Cardiac muscle cell (in vitro differentiated cells and primary cell): ENCODE data around the gene TBCD. TPM values are rescaled to one million over a fixed set of nuclear protein-coding genes. Genes with fewer than 3 reads are reported as not detected.
A peak's percentile ranks its signal among the peaks of the same experiment; 100 is the strongest.

Experiments
- DNase-seq, 2 donors: peaks; one replicate each; pipeline versions ENCODE4 v3.0.0 to v3.0.0-alpha.2; 2010 to 2017; ENCODE audit warnings: low read depth in 1 of 2, low spot score in 1 of 2
- H3K27ac ChIP-seq: fragments of 200-600 bp; sonication (generic); 2 replicates; pipeline ENCODE4 v1.5.1; 2016
- H3K27me3 ChIP-seq: fragments of 200-600 bp; sonication (generic); 2 replicates; pipeline ENCODE4 v1.6.0; 2016; ENCODE audit warnings: control low read depth
- H3K36me3 ChIP-seq: fragments of 200-600 bp; sonication (generic); 2 replicates; pipeline ENCODE4 v1.5.1; 2016; ENCODE audit warnings: control low read depth
- H3K4me1 ChIP-seq: fragments of 200-600 bp; sonication (generic); 2 replicates; pipeline ENCODE4 v1.8.1; 2017; ENCODE audit warnings: low read depth, mild to moderate bottlenecking, mixed run types
- H3K4me3 ChIP-seq: fragments of 200-600 bp; sonication (generic); 2 replicates; pipeline ENCODE4 v1.5.1; 2016; ENCODE audit warnings: mild to moderate bottlenecking
- H3K9me3 ChIP-seq: fragments of 200-600 bp; sonication (generic); 2 replicates; pipeline ENCODE4 v1.5.1; 2017; ENCODE audit warnings: low read depth, mild to moderate bottlenecking, control low read depth
- CTCF ChIP-seq: IDR thresholded peaks from 2 replicates; pipeline ENCODE4 v1.5.1; 2012; ENCODE audit warnings: low read depth, mild to moderate bottlenecking, low read length
- polyA plus RNA-seq: library from polyadenylated mRNA; unstranded; fragments of >200 nt; fragmentation: Nextera tagmentation; extraction: Ambion mirVana; gene quantifications from 2 replicates; pipeline ENCODE4 v1.2.1, GENCODE V29; 2016
- total RNA-seq: library from RNA; depleted of rRNA; stranded (reverse); fragments of >200 nt; gene quantifications from 2 replicates; pipeline ENCODE4 v1.2.3, GENCODE V29; 2016

TBCD gene
- total RNA-seq = 32.1 and 55.7 TPM in 2 replicates
- 66.0 and 106 TPM in 2 replicates for polyA plus RNA-seq

- DNase-seq = peak; percentile 92 to 94
- H3K9me3 ChIP-seq = no peaks in the 10 kb centered on the region
- no peak for TF ChIP-seq CTCF
- peak within 1 kb of the TSS; percentile 82 for H3K27ac ChIP-seq
- H3K36me3 ChIP-seq = no peaks in the 10 kb centered on the region
- H3K27me3 ChIP-seq = no peaks in the 10 kb centered on the region
- peak within 1 kb of the TSS; percentile 90 for H3K4me3 ChIP-seq
- peaks cover 6% of the 10 kb centered on the region for H3K4me1 ChIP-seq
Observed at GRCh38 chr17:82751571-82752370, at the start of gene TBCD. TBCD (plus strand) TSS chr17:82752065; CDS start chr17:82752194, 129 bp downstream.

- TF ChIP-seq CTCF = no peak
- Histone ChIP-seq H3K9me3 (no peaks in the 10 kb centered on the region), H3K27me3 (peaks cover 17% of the 10 kb centered on the region), H3K36me3 (no peaks in the 10 kb centered on the region), H3K4me3 (no peak overlapping the region), H3K27ac (no peak overlapping the region), H3K4me1 (no peaks in the 10 kb centered on the region)
- DNase-seq = no peak
Observed at GRCh38 chr17:82702231-82702927, 49.5 kb upstream of the TBCD start.

- H3K9me3 ChIP-seq = no peaks in the 10 kb centered on the region
- no peak overlapping the region for H3K27ac ChIP-seq
- H3K4me3 ChIP-seq = no peak overlapping the region
- TF ChIP-seq CTCF = no peak
- H3K27me3 ChIP-seq = peaks cover 10% of the 10 kb centered on the region
- no peak for DNase-seq
- no peaks in the 10 kb centered on the region for H3K4me1 ChIP-seq
- H3K36me3 ChIP-seq = no peaks in the 10 kb centered on the region
Observed at GRCh38 chr17:82703036-82703745, 48.7 kb upstream of the TBCD start.

GRCh38 chr17:82703935-82704865 lies 47.7 kb upstream of the TBCD start:
- Histone ChIP-seq H3K4me1 (no peaks in the 10 kb centered on the region), H3K9me3 (no peaks in the 10 kb centered on the region), H3K27ac (no peak overlapping the region), H3K4me3 (no peak overlapping the region), H3K36me3 (no peaks in the 10 kb centered on the region), H3K27me3 (peaks cover 10% of the 10 kb centered on the region)
- no peak for TF ChIP-seq CTCF
- DNase-seq = no peak

- no peak for TF ChIP-seq CTCF
- no peak overlapping the region for H3K27ac ChIP-seq
- peaks cover 4% of the 10 kb centered on the region for H3K27me3 ChIP-seq
- no peaks in the 10 kb centered on the region for H3K36me3 ChIP-seq
- H3K4me1 ChIP-seq = no peaks in the 10 kb centered on the region
- no peaks in the 10 kb centered on the region for H3K9me3 ChIP-seq
- DNase-seq = no peak
- no peak overlapping the region for H3K4me3 ChIP-seq
Observed at GRCh38 chr17:82704886-82705285, 47.0 kb upstream of the TBCD start.
